GM12878 (cell line): ENCODE measurements around the gene FYTTD1. TPM values are rescaled to one million over a fixed set of nuclear protein-coding genes. Genes with fewer than 3 reads are reported as not detected.

ENCODE experiments used
- BRCA1 ChIP-seq: IDR thresholded peaks from 2 replicates; pipeline ENCODE4 v1.6.1; 2011; ENCODE audit warnings: low read depth, low read length, improper control_type of control experiment
- ELK1 ChIP-seq: IDR thresholded peaks from 2 replicates; pipeline ENCODE4 v1.6.1; 2012; ENCODE audit warnings: low read depth, low read length, improper control_type of control experiment
- HCFC1 ChIP-seq: fragments of 150-350 bp; IDR thresholded peaks from 2 replicates; pipeline ENCODE4 v1.6.1; 2014; ENCODE audit warnings: low read length
- KLF5 ChIP-seq: fragments of 450-650 bp; IDR thresholded peaks from 2 replicates; pipeline ENCODE4 v1.6.1; 2014; ENCODE audit warnings: mild to moderate bottlenecking; ENCODE audit not compliant: partially characterized antibody
- MTA2 ChIP-seq: fragments of 450-650 bp; IDR thresholded peaks from 2 replicates; pipeline ENCODE4 v1.6.1; 2016; ENCODE audit warnings: low read depth, mild to moderate bottlenecking, moderate library complexity
- MYC ChIP-seq: IDR thresholded peaks from 2 replicates; pipeline ENCODE4 v1.6.1; 2011; ENCODE audit warnings: mild to moderate bottlenecking, low read length, moderate library complexity, inconsistent platforms; ENCODE audit not compliant: insufficient read depth, insufficient replicate concordance, insufficient read length, severe bottlenecking
- POLR2A ChIP-seq: IDR thresholded peaks from 2 replicates; pipeline ENCODE4 v1.6.1; 2011; ENCODE audit warnings: low read depth, mild to moderate bottlenecking, low read length
- RCOR1 ChIP-seq: conservative IDR thresholded peaks from 2 replicates; pipeline ENCODE4 v1.6.1; 2012; ENCODE audit warnings: low read depth, low read length, improper control_type of control experiment
- SUPT20H ChIP-seq: IDR thresholded peaks from 2 replicates; pipeline ENCODE4 v1.6.1; 2011; ENCODE audit warnings: low read depth, mild to moderate bottlenecking, low read length, moderate library complexity, borderline replicate concordance; ENCODE audit not compliant: control insufficient read depth
- ZBTB40 ChIP-seq: fragments of 450-650 bp; IDR thresholded peaks from 2 replicates; pipeline ENCODE4 v1.6.1; 2016; ENCODE audit warnings: mild to moderate bottlenecking, moderate library complexity, borderline replicate concordance
- ZZZ3 ChIP-seq: IDR thresholded peaks from 2 replicates; pipeline ENCODE4 v1.6.1; 2011; ENCODE audit warnings: low read depth; ENCODE audit not compliant: control insufficient read depth, insufficient read length
- polyA plus RNA-seq, 11 experiments: library from polyadenylated mRNA; depleted of rRNA in 4 of 11; unstranded in 6 of 11; stranded (reverse) in 5 of 11; fragments of >200 nt; fragmentation: Nextera tagmentation in 4 of 11; fragmentation: Illumina TruSeq in 1 of 11; extraction: Ambion mirVana in 4 of 11; extraction: Trizol in 1 of 11; gene quantifications; 1 replicate in 1 of 11; 2 replicates in 10 of 11; pipeline versions ENCODE4 v1.2.1 to v1.2.3, GENCODE V29; 2011 to 2016; ENCODE audit warnings: inconsistent platforms in 2 of 11, missing spikeins in 2 of 11, low read depth in 1 of 11
- total RNA-seq, 4 experiments: library from RNA; depleted of rRNA in 3 of 4; stranded (reverse); fragments of >200 nt in 3 of 4; fragmentation: Illumina TruSeq in 1 of 4; extraction: Trizol in 1 of 4; gene quantifications; 2 replicates each; pipeline versions ENCODE4 v1.2.1 to v1.2.3, GENCODE V29; 2013 to 2021
- TF ChIP-seq, protein P1 (sequence below): IDR thresholded peaks from 2 replicates; pipeline ENCODE4 v1.6.1; 2012; ENCODE audit warnings: low read depth, low read length, improper control_type of control experiment
- TF ChIP-seq, protein P2 (sequence below): IDR thresholded peaks from 2 replicates; pipeline ENCODE4 v1.6.1; 2012; ENCODE audit warnings: mild to moderate bottlenecking, low read depth, low read length
- TF ChIP-seq, protein P3 (sequence below): fragments of 150-350 bp; IDR thresholded peaks from 2 replicates; pipeline ENCODE4 v1.6.1; 2014; ENCODE audit warnings: mild to moderate bottlenecking, low read depth, low read length

The FYTTD1 gene
- total and polyA plus RNA-seq, 10 of the 15 experiments (the other 5 are each of a cell fraction or from before 2014, with no cell fraction given), result 25.5 to 101 (median 59.4) TPM

DNA sequence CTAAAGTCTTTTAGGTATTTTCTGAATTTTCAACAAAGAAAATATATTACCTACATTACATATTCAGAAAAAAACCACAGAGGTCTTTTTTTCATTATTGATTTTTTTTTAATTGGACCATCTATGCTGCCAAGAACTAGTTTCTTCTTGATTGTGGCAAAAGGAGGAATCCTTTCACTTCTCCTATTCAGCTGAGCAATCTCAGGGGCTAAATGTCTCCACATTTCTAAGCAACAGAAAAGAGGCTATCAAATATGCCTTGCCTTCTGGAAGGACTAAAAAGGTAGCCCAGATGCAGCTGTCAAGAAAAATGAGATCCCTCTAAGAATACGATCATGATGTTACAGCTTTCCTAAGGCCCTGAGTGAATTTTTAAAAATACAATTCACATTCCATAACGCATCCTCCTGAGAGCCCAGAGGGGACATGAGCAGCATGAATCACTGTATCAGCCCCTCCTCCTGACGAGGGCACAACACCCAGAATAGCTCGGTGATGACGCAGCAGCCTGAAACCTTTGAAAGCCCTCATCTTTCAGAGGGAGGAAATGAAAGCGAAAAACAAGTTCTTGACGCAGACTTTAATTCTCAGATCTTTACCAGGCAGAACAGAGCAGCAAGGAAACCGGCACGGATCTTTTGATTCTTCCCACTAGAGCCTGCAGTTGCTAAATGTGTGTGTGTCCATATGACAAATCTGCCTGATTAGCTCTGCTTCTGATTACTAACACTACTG lies 37.5 kb upstream of the FYTTD1 start (continued):
- TF ChIP-seq ZBTB40 (0 out of 2 replicates have a peak, but pooled peaks have one; percentile 15), BRCA1 (no peak), MTA2 (peak; percentile 97), KLF5 (peak; percentile 95), MYC (no peak), HCFC1 (0 out of 2 replicates have a peak, but pooled peaks have one; percentile 18), ELK1 (no peak), POLR2A (peak; percentile 63), SUPT20H (no peak), ZZZ3 (no peak), RCOR1 (peak; percentile 24; the same call in 1 of the 2 replicates)
- TF ChIP-seq, protein P1, sequence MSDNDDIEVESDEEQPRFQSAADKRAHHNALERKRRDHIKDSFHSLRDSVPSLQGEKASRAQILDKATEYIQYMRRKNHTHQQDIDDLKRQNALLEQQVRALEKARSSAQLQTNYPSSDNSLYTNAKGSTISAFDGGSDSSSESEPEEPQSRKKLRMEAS, result no peak
- TF ChIP-seq, protein P2, sequence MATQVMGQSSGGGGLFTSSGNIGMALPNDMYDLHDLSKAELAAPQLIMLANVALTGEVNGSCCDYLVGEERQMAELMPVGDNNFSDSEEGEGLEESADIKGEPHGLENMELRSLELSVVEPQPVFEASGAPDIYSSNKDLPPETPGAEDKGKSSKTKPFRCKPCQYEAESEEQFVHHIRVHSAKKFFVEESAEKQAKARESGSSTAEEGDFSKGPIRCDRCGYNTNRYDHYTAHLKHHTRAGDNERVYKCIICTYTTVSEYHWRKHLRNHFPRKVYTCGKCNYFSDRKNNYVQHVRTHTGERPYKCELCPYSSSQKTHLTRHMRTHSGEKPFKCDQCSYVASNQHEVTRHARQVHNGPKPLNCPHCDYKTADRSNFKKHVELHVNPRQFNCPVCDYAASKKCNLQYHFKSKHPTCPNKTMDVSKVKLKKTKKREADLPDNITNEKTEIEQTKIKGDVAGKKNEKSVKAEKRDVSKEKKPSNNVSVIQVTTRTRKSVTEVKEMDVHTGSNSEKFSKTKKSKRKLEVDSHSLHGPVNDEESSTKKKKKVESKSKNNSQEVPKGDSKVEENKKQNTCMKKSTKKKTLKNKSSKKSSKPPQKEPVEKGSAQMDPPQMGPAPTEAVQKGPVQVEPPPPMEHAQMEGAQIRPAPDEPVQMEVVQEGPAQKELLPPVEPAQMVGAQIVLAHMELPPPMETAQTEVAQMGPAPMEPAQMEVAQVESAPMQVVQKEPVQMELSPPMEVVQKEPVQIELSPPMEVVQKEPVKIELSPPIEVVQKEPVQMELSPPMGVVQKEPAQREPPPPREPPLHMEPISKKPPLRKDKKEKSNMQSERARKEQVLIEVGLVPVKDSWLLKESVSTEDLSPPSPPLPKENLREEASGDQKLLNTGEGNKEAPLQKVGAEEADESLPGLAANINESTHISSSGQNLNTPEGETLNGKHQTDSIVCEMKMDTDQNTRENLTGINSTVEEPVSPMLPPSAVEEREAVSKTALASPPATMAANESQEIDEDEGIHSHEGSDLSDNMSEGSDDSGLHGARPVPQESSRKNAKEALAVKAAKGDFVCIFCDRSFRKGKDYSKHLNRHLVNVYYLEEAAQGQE, result no peak
- TF ChIP-seq, protein P3, sequence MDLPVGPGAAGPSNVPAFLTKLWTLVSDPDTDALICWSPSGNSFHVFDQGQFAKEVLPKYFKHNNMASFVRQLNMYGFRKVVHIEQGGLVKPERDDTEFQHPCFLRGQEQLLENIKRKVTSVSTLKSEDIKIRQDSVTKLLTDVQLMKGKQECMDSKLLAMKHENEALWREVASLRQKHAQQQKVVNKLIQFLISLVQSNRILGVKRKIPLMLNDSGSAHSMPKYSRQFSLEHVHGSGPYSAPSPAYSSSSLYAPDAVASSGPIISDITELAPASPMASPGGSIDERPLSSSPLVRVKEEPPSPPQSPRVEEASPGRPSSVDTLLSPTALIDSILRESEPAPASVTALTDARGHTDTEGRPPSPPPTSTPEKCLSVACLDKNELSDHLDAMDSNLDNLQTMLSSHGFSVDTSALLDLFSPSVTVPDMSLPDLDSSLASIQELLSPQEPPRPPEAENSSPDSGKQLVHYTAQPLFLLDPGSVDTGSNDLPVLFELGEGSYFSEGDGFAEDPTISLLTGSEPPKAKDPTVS, result no peak
